HS-5 (cell line): ENCODE results near the gene MAP3K14.

Experiments used
- DNase-seq: peaks from one replicate; pipeline ENCODE4 v3.0.0-alpha.2; 2012; ENCODE audit warnings: low read depth

Gene MAP3K14

DNA sequence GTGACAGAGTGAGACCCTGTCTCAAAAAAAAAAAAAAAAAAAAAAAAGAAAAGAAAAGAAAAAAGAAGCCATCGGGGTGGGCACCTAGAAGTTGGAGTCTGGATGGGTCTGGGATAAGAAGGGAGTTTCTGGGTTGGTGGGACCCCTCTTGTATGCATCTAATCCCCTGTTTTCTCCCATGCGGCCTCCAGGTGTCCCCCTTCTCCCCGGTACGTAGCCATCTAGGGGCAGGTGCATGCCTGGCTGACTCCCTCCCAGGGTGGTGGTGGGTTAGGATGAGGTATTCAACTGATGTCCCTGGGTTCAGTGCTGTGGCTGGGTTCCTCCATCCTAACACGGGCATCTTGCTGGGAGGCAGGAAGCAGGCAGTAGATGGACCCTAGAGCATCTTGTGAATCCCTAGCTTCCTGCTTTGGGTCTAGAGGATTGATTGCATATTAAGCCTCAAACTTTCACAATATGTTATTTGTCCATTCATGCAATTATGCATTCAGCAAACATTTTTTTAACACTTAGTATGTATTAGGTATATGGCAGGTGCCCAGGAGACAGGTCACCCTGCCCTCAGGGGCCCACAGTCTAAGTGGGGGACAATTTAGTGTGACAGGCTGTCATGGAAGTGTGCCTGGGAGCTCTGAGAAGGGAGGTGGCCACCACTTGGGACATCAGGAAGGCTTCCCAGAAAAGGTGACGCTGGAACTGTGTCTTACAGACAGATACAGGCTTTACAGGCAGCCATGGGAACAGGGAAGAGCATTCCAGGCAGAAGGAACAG, 82.0 kb downstream of the MAP3K14 start:
- DNase-seq = no peak

DNA sequence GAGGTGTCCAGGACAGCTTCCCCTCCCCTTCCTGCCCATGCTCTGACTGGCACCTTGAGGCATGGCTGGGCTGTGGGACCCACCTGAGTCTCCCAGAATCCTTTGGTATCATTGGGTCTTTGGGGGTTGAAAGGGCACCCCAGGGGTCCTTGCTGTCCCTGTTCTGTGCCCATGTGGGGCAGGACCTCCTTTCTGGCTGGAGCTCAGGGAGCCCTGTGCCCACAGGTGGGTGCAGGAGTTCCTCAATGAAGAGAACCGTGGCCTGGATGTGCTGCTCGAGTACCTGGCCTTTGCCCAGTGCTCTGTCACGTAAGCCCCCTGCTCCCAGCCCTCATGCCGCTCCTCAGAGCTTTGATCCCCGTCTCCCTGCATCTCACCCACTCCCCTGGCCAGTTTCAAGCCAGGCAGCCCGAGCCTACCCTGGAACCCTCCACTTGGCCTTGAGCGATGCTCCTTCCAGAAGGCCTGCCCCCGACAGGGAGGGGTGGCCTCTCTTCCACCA, 83.3 kb downstream of the MAP3K14 start:
- no peak for DNase-seq

DNA sequence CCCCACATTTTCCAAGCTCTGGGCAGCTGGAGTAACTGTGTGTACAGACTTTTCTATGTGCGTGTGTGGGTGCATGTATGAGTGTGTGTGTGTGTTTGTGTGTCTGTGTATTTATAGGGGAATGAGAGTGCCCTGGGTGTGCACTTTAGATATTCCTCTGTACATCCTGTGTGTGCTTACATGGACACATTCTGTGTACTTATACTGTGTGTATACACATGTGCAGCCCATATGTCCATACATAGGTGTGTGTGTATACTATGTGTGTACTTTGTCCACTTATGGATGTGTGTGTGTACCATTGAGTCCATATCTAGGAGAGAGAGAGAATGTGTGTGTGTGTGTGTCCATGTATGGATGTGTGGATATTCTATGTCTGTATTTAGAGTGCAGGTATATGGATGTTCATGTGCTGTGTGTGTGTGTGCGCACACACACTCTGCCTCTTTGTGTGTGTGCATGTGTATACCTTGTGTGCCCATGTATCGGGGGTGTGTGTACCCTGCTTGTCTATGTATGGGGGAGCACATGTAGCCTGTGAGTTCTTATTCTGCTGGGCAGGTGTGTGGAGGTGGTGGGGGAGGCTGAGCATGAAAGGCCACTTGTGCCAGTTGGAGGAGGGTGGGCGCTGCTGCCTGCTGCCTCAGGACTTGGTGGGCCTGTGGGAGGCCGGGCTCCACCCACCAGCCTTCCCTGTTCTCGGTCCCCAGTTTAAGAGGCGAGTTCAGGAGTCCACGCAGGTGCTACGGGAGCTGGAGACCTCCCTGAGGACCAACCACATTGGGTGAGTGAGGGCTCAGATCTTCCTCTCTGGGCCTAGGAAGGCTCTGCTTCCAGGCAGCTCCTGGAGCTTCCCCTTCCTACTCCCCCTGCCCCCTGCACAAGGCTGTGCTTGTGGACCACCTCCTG, 84.1 kb downstream of the MAP3K14 start:
- no peak for DNase-seq

DNA sequence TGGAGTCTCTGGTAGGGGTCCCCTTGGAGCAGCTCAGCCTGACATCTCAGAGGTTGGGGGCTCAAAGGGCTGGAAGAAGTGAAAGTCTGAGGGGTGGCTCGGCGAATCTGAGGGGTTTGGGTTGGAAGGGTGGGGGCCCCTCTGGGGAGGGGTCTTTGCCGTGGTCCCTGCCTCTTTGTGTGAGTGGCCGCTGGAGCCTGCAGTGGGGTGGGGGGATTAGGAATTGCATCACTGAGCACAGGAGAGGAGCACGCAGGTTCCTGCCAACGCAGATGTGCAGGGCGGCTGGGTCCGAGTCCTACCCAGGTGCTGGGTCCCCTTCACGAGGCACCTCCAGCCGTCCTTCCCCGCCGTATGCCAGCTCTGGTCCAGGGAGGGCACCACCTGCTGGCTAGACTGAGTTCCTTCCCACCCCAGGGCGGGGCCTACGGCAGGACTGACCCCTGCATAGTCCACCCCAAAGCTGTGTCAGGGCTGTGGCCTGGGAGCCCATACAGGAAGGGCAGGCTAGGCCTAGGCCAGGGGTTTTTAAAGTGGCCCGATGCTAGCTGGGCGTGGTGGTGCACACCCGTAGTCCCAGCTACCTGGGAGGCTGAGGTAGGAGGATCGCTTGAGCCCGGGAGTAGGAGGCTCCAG, 85.2 kb downstream of the MAP3K14 start:
- DNase-seq = no peak

DNA sequence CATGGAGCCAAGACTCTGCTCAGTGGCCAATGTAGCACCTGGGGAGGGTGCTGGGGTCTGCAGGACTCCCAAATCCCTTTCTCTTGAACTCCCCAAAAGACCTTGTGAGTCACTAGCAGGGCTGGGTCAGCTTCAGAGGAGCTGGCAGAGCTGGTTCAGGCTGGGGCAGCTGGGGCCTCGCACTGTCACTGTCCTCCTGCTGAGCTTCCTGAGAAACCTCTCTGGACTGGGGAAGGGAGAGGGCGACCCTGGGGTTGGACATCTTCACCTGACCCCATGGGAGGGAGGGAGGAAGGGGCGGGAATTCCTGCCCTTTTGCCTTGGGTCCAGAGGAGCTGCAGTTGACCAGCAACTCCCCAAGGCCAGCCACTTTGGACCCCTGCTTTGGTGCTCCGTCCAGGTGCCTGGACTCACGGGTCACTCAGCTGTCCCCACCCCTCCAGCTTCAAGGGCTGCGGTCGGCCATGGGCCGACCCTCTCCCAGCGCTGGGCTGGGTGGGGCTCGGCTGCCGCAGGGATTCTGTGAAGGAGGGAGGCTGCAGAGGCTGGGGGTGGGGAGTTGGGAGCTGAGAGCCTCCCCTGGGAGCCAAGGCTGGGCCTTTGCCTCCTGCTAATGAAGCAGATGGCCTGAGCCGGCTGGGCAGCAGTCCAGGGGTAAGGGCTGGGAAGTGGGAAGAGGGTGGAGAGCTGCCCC, 85.9 kb downstream of the MAP3K14 start:
- no peak for DNase-seq

DNA sequence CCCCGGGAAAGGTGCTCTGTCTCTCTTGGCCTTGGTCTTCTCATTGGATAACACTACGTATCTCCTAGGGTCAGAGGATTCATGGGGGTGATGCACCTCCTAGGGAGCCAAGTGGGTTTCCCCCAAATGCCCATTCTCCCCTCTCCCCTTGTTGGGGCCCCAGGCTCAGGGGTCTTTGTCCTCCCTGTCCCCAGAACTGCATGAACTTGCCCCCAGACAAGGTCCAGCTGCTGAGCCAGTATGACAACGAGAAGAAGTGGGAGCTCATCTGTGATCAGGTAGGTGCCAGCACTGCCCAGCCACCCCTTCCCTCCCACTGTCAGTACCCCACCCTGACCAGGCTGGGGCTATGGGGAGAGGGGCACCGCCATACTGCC, 86.4 kb downstream of the MAP3K14 start:
- DNase-seq = no peak

DNA sequence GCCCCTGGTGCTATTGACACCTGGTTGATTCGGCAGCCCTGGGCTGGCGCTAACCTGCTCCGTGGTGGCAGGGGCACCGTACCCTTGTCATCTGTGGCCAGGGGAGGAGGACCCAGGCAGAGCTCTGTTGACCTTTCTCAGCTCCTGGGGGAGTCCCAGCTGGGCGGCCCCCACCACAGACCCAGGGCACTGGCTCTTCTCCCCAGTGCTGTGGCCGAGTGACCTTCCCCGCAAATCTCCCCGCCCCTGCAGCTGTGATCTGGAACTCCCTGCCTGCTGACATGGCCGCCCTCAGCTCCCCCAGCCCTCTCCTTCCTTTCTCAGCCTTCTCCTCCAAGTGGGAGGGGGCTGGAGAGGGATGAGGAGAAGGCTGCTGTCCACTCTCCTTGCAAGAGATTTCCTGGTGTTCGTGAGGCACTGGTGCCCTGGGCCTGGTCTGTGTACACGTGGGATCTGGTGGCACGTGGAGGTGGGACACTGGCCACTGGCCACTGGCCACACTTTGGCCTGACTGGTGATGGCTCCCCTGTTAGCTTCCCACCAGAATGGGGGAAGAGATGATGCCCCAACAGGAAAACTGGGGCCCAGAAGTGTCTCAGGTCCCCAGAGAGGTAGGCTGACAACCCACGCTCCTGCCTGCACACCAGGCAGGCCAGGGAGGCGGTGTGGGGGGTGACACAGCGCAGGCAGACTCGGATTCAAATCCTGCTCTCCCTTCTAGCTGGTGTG, 87.0 kb downstream of the MAP3K14 start:
- DNase-seq = no peak

DNA sequence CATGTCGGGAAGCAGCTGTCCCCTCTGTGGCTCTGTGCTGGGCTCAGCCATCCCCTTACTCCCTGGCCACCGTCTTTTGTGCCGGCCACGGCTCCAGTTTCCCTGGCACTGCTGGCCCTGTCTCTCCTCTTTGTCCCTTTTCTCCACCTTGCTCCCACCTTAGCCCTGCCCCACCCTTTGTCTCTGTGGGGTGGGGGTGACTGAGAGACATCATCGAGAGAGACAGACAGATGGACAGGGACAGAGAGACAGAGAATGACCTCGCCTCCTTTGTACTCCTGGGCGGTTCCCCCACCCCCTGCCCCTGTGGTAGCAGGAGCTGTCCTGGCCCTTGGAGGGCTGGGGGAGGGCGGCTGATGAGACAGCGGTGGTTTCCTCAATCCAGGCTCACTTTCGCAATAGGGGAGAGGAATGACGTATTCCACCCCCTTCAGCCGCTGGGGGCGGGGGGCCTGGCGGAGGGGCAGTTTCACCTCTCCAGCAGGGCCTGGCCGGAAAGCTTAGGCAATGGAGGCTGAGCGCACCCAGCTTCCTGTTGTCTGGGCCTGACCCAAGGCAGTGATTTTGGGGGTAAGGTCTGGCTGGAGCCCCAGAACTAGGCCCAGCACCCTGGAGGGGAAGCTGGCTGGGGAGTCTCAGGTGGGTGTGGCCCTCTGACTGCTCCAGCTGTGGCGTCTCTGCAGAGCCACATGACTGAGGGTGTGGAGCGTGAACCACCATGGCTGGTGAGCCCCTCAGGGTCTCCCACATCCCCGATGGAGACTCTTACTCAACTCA, 87.9 kb downstream of the MAP3K14 start:
- DNase-seq = peak; percentile 66

DNA sequence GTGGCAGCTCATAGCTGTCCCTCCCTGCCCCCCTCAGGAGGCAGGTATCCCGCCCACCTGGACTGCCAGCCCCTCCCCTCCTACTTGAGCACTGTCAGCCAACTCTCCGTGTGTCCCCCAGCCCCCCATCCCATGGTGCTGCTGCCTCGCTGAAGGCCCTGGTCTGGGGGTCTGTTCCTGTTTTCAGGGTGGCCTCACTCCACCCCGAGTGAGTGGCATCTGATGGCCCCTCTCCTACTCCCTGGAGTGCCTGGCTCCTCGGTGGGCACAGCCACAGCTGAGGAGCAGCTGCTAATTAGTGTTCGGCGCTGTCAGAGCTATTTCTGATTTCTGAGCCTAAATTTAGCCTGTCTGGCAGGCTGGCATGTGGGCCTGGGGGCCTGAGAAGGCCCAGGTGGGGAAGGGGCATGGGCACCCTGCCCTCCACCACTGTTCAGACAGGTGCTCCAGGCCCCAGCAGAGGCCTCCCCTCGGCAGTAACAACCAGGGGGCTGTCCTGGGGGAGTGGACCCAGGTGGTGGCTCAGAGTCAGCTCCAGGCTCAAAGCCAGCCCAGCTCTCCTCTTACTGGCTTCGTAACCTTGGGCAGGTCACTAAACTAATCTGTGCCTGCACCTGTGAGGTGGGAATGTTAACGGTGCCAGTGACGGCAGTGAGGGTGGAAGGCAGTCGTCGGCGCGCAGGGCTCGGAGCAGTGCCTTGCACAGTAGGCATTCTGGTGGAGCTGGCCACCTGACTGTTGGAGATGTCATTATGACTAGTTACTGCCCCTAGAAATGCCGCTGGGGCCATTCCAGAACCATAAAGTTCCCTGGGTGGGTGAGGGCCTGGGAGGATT, 88.7 kb downstream of the MAP3K14 start:
- DNase-seq = no peak

DNA sequence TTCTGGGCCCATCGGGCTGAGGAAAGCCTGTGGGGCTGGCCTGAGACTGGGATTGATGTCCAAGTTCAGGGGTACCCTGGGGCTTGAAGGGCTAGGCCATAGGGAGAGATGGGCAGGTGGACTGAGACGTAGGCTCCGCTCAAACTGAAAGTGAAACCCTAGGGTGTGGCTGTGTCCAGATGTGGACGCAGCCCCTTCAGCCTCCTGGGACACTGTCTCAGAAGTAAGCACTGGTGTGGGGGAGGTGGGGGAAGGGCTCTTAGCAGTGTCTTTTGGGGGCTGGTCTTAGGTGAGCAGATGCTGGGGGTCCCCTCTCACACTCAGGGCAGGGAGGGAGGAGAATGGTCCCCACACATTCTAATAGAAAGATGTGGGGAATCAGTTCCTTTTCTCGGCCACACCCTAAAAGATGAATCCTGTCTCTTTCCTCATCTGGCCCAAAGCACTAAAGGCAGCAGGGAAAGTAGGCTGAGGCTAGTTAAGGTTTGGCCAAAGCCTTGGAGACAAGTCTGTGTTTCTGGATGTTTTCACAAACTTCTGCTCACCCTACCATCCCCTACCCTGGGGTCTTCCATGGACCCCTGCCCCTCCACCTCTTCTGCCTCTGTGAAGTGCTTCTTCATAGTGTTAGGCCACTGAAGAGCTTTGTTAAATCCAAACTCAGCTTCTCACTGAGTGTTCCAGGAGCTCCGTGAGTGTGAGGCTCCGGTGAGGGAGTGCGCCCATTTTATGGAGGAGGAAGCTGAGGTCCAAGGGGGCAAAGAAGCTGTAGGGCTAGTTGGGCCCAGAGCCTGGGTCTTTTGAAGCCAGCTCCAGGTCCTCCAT, 89.5 kb downstream of the MAP3K14 start:
- DNase-seq = no peak

DNA sequence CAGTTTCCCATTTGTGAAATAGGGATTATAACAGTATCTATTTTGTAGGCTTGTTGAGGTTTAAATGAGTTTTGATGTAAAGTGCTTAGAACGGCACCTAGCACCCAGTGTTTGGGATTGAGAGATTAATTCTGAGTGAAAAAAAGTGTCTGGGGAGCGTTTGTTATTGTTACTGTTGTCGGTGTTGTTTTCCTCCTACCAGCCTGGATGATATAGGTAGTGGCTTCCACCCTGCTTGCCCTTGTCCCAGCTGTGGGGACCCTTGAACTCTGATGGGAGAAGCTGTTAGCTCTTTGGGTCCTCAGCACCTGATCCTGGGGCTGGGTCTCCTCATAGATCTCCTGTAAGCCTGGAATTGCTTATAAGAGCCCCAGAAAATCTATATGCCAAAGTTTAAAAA, 90.2 kb downstream of the MAP3K14 start:
- no peak for DNase-seq

DNA sequence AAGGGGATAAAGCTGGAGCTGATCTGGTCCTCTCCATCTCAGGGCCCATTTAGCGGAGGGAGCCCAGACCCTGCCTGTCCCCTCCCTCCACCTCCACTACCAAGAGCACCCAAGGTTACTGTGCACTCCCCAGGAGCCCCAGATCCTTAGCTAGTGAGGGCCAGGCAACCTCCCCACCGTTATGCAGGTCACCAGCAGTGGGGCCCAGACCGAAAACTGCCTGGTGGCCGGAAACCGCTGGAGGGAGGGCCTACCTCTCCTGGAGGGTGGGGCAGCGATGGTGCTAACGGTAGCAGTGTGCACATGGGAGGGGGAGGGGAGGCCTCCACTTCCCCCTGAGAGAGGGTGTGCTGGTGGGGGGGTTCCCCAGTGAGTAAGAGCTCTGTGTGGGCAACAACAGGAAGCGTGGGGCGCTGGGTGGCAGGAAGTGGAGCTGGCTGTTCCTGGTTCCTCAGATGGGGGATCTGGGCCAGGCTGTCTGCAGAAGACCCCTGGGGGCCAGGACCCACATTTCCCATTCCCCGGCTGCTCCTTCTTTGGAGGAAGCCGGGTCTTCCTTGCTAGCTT, 90.8 kb downstream of the MAP3K14 start:
- no peak for DNase-seq

DNA sequence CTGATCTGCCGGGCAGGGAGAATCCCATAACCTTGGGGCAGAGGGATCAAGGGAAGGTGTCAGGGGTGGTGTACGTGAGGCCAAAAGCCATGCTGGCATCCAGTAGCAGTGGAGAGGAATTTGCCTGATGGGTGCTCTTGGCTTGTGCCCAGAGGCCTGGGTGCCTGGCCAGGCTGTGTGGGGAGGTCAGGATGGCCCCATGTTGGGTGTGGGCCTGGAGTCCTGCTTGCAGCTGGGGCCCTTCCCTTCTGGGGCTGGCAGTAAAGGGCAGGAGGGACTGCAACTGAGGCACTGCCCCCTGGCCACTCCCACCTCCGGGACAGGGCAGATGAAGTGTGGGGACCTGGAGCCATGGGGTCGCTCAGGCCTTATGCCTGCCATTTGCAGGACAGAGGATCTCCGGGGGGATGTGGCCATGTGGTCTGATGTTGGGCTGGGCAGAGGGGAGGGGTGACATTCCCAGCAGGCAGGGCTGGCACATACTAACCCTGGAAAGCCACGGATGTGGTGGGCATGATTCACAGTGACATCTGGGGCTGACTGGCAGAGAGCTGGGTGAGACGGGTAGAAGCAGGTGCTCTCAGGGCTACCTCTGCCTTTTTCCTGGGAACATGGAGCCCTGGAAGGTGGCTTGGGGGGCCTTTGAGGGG, 91.6 kb downstream of the MAP3K14 start:
- DNase-seq = no peak

DNA sequence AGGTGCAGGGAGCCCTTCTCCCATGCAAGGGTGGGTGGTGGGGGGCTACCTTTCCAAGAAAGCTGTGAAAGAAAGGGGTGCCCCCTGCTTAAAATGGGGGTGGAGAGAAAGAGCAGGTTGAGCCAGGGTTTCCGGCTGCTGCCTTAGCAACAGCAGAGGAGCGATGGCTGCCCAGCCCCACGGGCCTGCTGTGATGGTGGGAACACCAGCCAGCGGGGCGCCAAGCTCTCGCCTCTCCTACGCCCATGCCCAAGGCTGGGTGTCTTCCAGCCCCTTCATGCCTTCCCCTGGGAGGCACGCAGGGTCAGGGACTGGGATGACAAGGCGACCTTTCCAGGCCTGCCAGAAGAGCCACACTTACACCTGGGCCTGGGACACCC, 92.2 kb downstream of the MAP3K14 start:
- no peak for DNase-seq

DNA sequence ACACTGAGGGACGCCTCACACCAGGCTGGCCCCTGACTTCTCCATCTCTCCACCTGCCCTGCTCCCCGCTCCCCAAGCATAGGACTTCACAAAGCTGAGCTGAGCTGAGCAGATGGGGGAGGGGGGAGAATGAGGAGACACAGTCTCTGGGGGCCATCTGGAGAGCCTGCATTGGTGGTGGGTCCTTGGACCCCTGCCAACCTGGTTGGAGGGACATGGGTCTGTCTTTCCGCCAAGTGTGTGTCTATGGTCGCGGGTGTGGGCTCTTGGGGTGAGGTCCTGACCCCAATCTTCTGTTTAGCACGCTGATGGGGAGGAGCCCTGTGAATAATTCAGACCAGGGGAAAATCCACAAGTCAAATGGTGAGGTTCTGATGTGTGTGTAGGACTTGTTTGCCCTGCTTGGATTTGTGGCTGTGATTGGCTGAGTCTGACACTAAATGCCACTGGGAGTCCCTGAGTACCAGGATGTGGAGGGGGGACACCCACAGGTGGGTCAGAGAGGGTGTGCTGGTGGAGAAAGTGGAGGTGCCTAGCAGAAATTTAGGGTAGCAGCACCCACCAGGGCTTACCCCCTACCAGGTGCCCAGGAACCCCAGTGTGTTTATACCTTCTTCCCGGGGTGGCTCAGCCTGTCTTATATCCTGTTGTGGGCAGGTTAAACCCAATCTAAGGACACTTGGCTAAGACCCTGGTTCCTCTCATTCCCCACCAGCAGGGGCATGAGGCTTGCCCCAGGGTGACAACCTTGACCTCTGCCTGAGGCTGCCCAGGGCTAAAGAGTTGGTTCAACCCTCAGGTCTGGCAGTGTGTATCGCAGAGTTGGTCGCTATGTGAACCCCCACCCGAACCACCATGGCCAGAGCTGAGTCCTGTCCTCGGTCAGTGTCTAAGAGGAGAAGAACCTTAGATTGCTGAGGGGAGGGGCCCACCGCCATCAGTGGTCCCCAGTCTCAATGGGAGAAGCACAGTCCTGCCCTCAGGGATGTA, 93.0 kb downstream of the MAP3K14 start:
- no peak for DNase-seq

DNA sequence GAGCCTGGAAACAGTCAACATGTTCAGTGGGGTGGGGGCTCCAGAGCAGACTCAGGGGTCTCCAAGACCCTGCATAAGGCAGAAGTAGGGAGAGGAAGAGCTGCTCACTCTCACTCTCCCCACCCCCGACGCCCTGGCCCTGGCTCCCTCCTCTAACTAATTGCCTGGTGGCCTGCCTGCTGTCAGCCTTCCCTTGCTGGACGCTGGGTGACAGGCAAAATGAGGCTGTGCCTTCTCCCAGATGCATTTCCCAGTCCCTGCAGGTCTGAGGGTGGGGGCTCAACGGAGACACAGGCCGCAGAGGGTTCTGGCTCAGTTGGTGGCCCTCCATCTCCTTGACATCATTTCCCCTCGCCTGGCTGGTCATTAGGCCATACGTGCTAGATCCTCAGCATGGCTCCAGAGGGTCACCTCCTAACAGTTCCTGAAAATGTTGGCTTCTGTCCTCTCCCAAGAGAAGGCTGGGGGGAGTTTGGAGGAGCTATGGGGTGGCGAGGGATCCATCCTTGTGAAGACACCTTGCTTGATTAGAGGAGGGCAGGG, 93.8 kb downstream of the MAP3K14 start:
- DNase-seq = no peak
